Left kidney (tissue), 2 donors: ENCODE data around the gene PTPN9. TPM values are rescaled to one million over a fixed set of nuclear protein-coding genes. Genes with fewer than 3 reads are reported as not detected.
A peak's percentile ranks its signal among the peaks of the same experiment; 100 is the strongest.
"Not testable (repeated sequence)": the region's sequence is repeated elsewhere in the genome, so short reads cannot be mapped to it uniquely, and the experiment has no call there.

Experiments
- DNase-seq: peaks from one replicate; pipeline ENCODE4 v3.0.0-alpha.2; 2013
- polyA plus RNA-seq: library from polyadenylated mRNA; unstranded; fragments of 120-200 nt; gene quantifications from one replicate; pipeline ENCODE4 v1.2.1, GENCODE V29; 2013; ENCODE audit not compliant: insufficient read length

The PTPN9 gene
- polyA plus RNA-seq, 1 donor: 45.5 TPM

GRCh38 chr15:75533945-75534344, 45.2 kb downstream of the PTPN9 start:
- DNase-seq: no peak

GRCh38 chr15:75532413-75533250, 46.5 kb downstream of the PTPN9 start:
- peak; percentile 40 for DNase-seq

GRCh38 chr15:75531041-75531450, 48.1 kb downstream of the PTPN9 start:
- no peak for DNase-seq

- DNase-seq: no peak
Observed at GRCh38 chr15:75530169-75530568, 48.9 kb downstream of the PTPN9 start.

- DNase-seq: not testable (repeated sequence)
Observed at GRCh38 chr15:75525756-75526155, 53.4 kb downstream of the PTPN9 start.

- DNase-seq: no peak
Observed at GRCh38 chr15:75523011-75523410, 56.1 kb downstream of the PTPN9 start.

- DNase-seq: no peak
Observed at GRCh38 chr15:75517233-75517632, 61.9 kb downstream of the PTPN9 start.

- DNase-seq: peak; percentile 28
Observed at GRCh38 chr15:75508840-75509532, 70.1 kb downstream of the PTPN9 start.

- DNase-seq: no peak
Observed at GRCh38 chr15:75502360-75502759, 76.8 kb downstream of the PTPN9 start.

GRCh38 chr15:75493732-75494131, 85.4 kb downstream of the PTPN9 start:
- no peak for DNase-seq

- DNase-seq: no peak
Observed at GRCh38 chr15:75483961-75484360, 95.2 kb downstream of the PTPN9 start.

GRCh38 chr15:75483556-75483955, 95.6 kb downstream of the PTPN9 start:
- not testable (repeated sequence) for DNase-seq

GRCh38 chr15:75483106-75483505, 96.0 kb downstream of the PTPN9 start:
- no peak for DNase-seq

GRCh38 chr15:75480463-75480862, 98.7 kb downstream of the PTPN9 start:
- DNase-seq: not testable (repeated sequence)

- no peak for DNase-seq
Observed at GRCh38 chr15:75479670-75480069, 99.4 kb downstream of the PTPN9 start.

- not testable (repeated sequence) for DNase-seq
Observed at GRCh38 chr15:75477094-75477493, 102.0 kb downstream of the PTPN9 start.

- DNase-seq: no peak
Observed at GRCh38 chr15:75468913-75469598, 110.1 kb downstream of the PTPN9 start.

GRCh38 chr15:75460646-75461045, 118.5 kb downstream of the PTPN9 start:
- no peak for DNase-seq

GRCh38 chr15:75459581-75459980, 119.5 kb downstream of the PTPN9 start:
- no peak for DNase-seq

- DNase-seq: no peak
Observed at GRCh38 chr15:75456710-75457109, 122.4 kb downstream of the PTPN9 start.

GRCh38 chr15:75455982-75456531, 123.1 kb downstream of the PTPN9 start:
- no peak for DNase-seq

- DNase-seq: peak; percentile 93
Observed at GRCh38 chr15:75455424-75455981, 123.6 kb downstream of the PTPN9 start.
